ENCODE measurements around the gene KCNA10.

The KCNA10 gene

DNA sequence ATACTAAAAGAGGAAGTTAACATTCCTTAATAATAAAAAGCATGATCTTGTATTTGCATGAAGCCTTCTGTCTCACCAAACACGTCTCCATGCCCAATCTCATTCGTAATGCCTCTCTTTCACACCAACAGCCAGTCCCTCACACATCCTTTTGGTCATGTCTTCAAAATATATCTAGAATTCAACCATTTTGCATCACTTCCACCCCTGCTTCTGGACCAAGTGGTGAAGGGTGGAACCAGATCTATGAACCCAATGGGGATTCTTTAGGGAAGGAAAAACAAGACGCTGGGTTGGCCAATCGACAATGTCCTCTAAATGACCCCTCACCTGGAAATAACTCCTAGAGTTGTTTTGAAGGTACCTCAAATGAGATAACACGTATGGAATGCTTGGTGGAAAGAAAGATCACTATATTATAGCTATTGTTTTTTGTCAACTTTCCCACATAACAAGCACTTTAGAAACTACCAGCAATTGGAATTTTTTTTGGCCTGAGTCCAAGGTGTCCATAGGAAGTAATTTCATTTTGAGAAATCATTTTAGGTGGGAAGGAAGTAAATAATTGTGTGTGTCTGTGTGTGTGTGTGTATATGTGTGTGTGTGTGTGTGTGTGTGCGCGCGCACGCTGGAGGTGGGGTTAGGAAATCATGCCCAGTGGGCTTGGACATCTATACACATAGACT, at the start of gene KCNA10:
TSS of gene KCNA10 (minus strand) at position 51 of the 686 bp plus-strand sequence. CDS start 388 bp downstream, outside the sequence.
- no peak for DNase-seq

DNA sequence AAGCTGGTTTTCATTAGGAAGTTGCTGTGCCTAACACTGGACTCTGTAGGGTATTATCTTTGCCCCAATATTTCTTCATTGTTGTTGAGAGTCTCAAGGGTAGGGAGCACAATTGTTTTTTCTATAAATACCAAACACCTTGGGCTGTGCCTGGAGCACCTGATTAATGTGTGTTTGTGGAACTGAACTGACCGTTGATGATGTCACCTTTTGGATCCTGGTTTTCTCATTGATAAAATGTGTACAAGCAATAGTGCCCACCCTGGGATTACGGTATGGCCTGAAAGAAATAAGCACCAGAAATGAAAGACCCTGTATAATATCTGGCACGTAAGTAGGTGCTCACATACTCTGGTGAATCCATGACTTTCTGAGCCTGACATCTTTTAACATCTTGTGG, 47.9 kb upstream of the KCNA10 start:
- no peak for DNase-seq

- DNase-seq: no peak
Observed at GRCh38 chr1:110565565-110565964, 46.6 kb upstream of the KCNA10 start.

DNA sequence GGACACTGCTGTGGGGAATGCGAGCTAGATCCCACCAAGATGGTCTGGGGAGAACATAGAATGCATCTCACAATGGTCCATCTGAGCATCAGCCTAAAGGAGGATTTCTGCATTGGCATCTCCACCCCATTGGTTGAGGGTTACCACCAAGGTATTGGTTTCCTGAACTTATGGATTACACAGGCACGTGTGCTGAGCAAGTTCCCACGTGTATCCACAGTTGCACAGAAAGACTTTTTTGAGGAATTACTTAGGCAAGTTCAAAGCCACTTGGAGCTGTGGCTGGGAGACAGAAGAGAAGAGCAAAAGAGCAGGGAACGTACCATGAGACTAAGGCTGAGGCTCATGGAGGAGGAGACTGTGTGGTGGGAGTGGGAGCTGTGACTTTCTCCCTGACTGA, 44.1 kb upstream of the KCNA10 start:
- DNase-seq: no peak

DNA sequence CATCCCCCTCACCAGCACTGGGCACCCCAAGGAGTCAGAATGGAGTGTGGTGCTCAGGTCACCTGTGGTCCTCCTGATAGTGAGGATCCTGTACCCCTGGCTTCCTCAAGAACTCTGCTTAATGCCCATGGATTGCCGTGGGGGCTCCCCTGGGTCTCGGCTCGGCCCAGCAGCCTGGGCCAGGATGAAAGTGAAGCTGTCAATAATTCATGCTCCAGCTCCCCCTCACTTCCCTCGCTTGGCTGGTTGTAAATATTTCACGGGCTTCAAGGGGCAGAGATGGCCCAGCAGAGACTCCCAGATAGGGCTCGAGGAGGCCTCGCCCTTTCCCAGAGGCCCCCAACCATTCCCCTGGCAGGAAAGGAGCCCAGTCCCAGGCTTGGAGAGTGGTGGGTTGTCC, 42.6 kb upstream of the KCNA10 start:
- DNase-seq: no peak

- peak; percentile 5 for DNase-seq
Observed at GRCh38 chr1:110559157-110559556, 40.2 kb upstream of the KCNA10 start.

GRCh38 chr1:110557481-110557880, 38.5 kb upstream of the KCNA10 start:
- DNase-seq: no peak

DNA sequence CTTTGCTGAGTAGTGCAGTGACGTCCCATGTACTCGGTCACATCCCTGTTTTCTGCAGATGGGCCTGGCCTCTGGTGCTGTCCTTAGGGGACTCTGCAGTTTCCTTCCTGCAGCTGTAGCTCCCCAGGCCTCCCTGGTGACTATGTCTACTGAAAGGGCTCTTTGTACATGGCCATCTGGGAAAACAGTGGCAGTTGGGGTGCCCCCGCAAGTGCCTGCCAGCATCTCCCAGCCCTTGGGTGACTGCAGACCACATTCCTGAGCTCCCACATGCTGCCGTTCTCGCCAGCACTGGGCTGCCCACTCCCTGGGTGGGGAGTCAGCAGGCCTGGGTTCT, 37.5 kb upstream of the KCNA10 start:
- DNase-seq: no peak

DNA sequence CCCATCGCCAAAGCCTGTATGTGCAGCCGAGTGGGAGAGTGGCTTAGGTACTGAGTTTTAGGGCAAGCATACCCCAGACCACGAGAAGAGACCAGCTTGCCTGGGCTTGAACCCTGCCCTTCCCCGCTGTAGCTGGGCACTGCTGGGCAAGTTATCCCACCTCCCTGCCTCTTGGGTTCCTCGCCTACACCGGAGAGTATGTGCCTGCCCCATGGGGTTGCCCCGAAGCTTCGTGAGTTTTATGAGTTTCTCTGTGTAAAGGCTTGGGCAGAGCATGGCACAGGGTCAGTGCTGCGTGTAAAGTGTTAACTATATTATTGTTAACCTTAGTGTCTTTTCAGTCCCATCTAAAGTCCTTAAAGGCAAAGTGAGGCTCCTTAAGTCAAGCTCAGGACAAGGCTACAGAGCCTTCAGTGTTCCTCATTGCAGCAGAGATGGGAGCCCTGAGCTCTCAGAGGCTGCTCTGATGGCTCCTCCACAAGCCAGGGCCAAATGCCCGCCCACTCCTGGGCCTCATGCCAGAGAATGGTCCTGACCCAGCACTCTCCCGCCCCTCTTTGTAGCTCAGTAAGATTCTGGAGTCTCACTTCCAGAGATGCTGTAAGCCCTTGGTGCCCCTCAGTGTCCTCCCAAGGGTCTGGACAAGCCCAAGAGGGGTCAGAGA, 37.0 kb upstream of the KCNA10 start:
- no peak for DNase-seq

- no peak for DNase-seq
Observed at GRCh38 chr1:110554871-110555801, 36.2 kb upstream of the KCNA10 start.

GRCh38 chr1:110551278-110551809, 32.4 kb upstream of the KCNA10 start:
- DNase-seq: no peak

GRCh38 chr1:110549831-110550230, 30.9 kb upstream of the KCNA10 start:
- DNase-seq: no peak

GRCh38 chr1:110548381-110548780, 29.4 kb upstream of the KCNA10 start:
- no peak for DNase-seq

DNA sequence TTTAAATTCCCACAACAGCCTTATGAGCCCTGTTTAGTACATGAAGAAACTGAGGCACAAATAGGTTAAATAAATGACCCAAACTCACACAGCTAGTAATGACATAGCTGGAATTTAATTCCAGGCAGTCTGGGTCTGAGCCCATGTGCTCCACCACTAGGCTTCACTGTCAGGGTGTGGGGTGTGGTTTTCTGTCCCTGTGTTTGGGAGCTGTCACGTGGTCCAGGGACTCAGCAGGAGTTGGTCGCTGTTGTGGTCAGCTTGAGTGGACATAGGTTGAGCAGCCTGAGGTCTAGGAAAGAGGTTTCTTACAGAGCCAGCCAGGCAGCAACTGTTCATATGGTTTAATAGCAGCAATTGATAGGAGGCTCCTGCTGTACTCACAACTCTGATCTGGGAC, 28.0 kb upstream of the KCNA10 start:
- DNase-seq: no peak

GRCh38 chr1:110545492-110545891, 26.5 kb upstream of the KCNA10 start:
- no peak for DNase-seq

DNA sequence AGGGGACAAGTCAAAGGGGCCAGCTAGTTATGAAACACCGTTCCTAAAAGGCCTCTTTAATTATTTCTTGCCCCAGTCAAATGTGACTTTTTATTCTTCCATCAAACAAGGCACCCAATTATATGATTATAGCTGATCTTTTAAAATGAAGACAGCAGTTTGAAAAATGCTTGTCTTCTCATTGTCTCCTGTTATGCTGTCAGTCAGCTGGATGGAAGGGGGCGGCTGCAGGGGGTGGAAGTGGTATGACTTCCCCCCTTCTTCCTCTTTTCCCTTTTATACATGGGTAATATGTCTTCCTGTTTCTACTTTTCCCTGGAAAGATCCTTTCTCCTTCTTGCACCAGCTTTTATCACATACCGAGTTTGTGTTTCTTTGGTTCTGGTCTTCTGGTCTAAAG, 25.8 kb upstream of the KCNA10 start:
- no peak for DNase-seq

DNA sequence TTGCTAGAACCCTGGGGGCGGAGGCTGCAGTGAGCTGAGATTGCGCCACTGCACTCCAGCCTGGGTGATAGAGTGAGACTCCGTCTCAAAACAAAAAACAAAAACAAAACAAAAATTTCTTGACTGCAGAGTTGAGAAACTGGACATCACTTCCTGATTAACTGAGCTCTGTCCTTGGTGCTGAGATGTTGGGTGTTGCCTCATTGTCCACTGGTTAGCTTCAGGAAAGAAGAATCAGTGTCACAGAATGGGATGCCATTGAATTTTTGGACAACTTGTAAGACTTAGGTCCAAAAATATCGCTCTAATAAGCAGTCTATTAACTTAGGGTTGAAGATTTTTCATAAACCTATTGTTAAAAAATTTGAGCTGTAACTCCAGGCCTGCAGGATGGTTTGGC, 23.8 kb upstream of the KCNA10 start:
- DNase-seq: peak; percentile 10

DNA sequence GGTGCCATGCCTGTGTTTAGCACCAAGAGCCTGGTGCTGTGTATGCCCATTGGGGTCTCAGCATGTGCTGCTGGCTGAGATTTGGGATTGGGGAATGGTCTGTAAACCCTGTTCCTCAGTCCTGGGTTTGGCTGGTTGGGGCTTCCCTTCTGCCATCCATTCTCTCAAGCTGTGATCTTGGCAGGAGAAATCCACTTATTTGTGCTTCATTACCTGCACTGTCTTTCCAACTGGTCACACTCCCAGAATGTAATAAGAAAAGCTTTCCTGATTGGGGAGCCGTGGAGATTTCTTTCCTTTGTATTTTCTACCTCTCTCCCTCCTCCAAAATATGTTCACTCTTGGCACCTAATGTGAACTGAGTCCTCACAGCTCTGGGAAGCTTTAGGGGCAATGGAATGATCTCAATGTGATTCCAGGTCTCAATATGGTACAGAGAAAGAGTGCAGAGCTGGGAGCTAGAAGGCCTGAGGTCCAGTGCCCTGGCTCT, 23.0 kb upstream of the KCNA10 start:
- no peak for DNase-seq

GRCh38 chr1:110540891-110541685, 22.1 kb upstream of the KCNA10 start:
- no peak for DNase-seq

DNA sequence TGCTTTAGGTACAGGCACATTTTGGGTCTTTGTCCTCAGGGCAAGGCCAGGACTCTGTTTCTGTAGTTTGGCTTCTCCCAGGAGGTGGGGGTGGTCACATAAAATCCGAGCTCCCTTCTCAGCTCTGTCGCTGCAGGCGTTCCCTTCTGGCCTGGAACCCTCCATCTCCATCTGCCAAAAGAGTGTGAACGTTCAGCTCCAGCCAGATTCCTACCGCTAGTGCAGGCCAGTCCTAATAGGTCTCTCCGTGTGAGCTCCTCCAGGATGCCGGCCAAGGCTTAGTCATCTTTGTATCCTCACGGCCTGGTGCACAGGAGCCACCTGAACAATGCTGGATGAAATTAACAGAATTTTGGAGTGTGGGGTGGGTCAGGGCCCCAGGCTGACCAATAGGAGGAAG, 19.9 kb upstream of the KCNA10 start:
- DNase-seq: no peak

GRCh38 chr1:110538075-110538474, 19.1 kb upstream of the KCNA10 start:
- no peak for DNase-seq

GRCh38 chr1:110535985-110536384, 17.0 kb upstream of the KCNA10 start:
- DNase-seq: no peak

DNA sequence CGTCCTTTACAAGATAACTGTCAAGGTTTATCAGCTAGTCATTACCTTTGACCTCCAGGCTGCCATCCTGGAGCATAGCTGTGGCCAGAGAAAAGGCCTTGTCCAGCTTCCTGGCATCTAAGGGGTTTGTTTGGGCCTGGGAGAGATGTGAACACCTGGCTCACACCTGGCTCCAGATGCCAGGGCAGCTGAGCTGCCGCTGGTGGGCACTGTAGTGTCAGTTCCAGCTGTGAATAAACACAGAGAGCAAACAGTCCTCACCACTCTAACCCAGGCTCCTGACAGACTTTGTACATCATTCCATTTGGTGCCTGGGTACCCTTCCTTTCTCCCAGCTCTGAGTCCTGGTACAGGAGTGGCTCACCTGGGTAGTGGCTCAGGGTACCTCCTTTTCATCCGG, 14.3 kb upstream of the KCNA10 start:
- DNase-seq: no peak

Measured in HCEC 1CT (cell line).